ENCODE data around the gene PLA2G7. TPM values are rescaled to one million over a fixed set of nuclear protein-coding genes. Genes with fewer than 3 reads are reported as not detected.

Gene PLA2G7
- total and polyA plus RNA-seq, 8 donors: 0.88 to 32.1 (median 1.2) TPM

GRCh38 chr6:46667377-46667776 lies 67.8 kb downstream of the PLA2G7 start:
- H3K4me3 ChIP-seq: no peak overlapping the region
- H3K27ac ChIP-seq: no peak overlapping the region
- intact Hi-C loops (cut with DNase I): no loop called here
- ATAC-seq: no peak
- TF ChIP-seq, protein P1, sequence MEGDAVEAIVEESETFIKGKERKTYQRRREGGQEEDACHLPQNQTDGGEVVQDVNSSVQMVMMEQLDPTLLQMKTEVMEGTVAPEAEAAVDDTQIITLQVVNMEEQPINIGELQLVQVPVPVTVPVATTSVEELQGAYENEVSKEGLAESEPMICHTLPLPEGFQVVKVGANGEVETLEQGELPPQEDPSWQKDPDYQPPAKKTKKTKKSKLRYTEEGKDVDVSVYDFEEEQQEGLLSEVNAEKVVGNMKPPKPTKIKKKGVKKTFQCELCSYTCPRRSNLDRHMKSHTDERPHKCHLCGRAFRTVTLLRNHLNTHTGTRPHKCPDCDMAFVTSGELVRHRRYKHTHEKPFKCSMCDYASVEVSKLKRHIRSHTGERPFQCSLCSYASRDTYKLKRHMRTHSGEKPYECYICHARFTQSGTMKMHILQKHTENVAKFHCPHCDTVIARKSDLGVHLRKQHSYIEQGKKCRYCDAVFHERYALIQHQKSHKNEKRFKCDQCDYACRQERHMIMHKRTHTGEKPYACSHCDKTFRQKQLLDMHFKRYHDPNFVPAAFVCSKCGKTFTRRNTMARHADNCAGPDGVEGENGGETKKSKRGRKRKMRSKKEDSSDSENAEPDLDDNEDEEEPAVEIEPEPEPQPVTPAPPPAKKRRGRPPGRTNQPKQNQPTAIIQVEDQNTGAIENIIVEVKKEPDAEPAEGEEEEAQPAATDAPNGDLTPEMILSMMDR (IDR thresholded peaks at IDR 0.05): no peak
- no peaks in the 10 kb centered on the region for H3K27me3 ChIP-seq
- DNase-seq: no peak
- no peaks in the 10 kb centered on the region for H3K9me3 ChIP-seq
- H3K4me1 ChIP-seq: no peaks in the 10 kb centered on the region
- H3K36me3 ChIP-seq: peaks cover 0 to 10% of the 10 kb centered on the region in 2 donors

- Histone ChIP-seq H3K9me3 (no peaks in the 10 kb centered on the region), H3K27ac (no peak overlapping the region), H3K27me3 (no peaks in the 10 kb centered on the region), H3K4me3 (no peak overlapping the region), H3K4me1 (no peaks in the 10 kb centered on the region), H3K36me3 (no peaks in the 10 kb centered on the region)
- TF ChIP-seq, protein P1 (IDR thresholded peaks at IDR 0.05): no peak
- DNase-seq (no peak), ATAC-seq (no peak)
- intact Hi-C loops (cut with DNase I): no loop called here
These were observed 73.7 kb downstream of the PLA2G7 start for GRCh38 chr6:46661483-46661882.

DNA sequence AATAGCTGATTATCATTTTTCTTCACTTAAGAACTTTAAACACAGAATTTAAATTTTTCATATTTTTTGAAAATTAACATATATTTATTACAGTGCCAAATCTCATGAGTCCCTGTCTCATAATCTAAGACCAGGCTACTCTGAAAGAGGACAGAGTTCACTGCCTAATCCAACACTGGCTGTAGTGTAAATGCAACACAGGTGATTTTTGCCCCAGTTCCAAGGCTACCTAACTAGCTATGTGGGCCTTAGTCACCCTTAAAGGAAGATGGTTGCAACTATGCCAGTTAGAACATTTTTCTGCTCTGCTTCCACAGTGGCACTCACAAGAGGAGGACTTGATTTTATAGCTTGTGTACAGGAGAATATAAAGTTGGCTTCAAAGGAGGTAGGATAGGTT lies 77.5 kb downstream of the PLA2G7 start:
- TF ChIP-seq, protein P1 (IDR thresholded peaks at IDR 0.05): no peak

DNA sequence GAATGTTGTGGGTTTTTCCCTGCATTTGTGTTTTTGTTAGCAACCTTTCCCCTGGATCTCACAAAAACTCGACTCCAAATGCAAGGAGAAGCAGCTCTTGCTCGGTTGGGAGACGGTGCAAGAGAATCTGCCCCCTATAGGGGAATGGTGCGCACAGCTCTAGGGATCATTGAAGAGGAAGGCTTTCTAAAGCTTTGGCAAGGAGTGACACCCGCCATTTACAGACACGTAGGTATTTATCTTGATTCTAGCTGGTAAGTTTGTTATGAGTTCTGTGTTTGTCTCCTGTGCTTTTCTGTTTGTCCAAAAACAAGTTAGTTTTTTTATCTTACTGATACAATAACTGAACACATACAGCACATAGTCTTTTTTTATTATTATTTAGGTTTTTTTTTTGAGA lies 79.4 kb downstream of the PLA2G7 start:
- intact Hi-C loops (cut with DNase I): no loop called here
- ATAC-seq (no peak), DNase-seq (no peak)
- Histone ChIP-seq H3K27ac (no peak overlapping the region), H3K9me3 (no peaks in the 10 kb centered on the region), H3K36me3 (no peaks in the 10 kb centered on the region), H3K27me3 (peaks cover 0 to 37% of the 10 kb centered on the region in 2 donors), H3K4me3 (no peak overlapping the region), H3K4me1 (peaks cover 0 to 16% of the 10 kb centered on the region in 2 donors)
- TF ChIP-seq, protein P1 (IDR thresholded peaks at IDR 0.05): no peak

More for the DNA sequence above, 77.5 kb downstream of the PLA2G7 start:
- ATAC-seq: no peak
- no peak overlapping the region for H3K4me3 ChIP-seq
- peaks cover 0 to 19% of the 10 kb centered on the region in 2 donors for H3K27me3 ChIP-seq
- H3K9me3 ChIP-seq: no peaks in the 10 kb centered on the region
- H3K4me1 ChIP-seq: peaks cover 0 to 12% of the 10 kb centered on the region in 2 donors
- no peak for DNase-seq
- no peak overlapping the region for H3K27ac ChIP-seq
- H3K36me3 ChIP-seq: no peaks in the 10 kb centered on the region
- intact Hi-C loops (cut with DNase I): no loop called here

Other genes starting within 250 kb of the PLA2G7 start
- 10 to 100 TPM; 28.1 to 35.8 TPM for gene RCAN2, start 243.9 kb downstream of the PLA2G7 start, total RNA-seq
- 1 to 10 TPM; 2.5 to 3.3 (median 3.1) TPM for gene RCAN2, start 243.9 kb downstream of the PLA2G7 start, polyA plus RNA-seq (ENCODE audit: insufficient read length in 6 of 6)
- gene CYP39A1, start 82.6 kb downstream of the PLA2G7 start, total RNA-seq: 10 to 100 TPM in 1 of 2 donors, 1 to 10 TPM in 1; 4.5 to 11.8 TPM
- gene CYP39A1, start 82.6 kb downstream of the PLA2G7 start, polyA plus RNA-seq (ENCODE audit: insufficient read length in 6 of 6): 10 to 100 TPM in 3 of 6 donors, 1 to 10 TPM in 3; 8.2 to 11.9 (median 9.8) TPM
- gene SLC25A27, start 82.4 kb downstream of the PLA2G7 start, total RNA-seq: 10 to 100 TPM in 1 of 2 donors, 1 to 10 TPM in 1; 8.1 to 12.4 TPM
- gene SLC25A27, start 82.4 kb downstream of the PLA2G7 start, polyA plus RNA-seq (ENCODE audit: insufficient read length in 6 of 6): 100 to 1,000 TPM in 4 of 6 donors, 10 to 100 TPM in 2; 88.1 to 140 (median 112) TPM
- gene TDRD6, start 47.5 kb downstream of the PLA2G7 start, total RNA-seq: under 1 TPM; 0.34 to 0.38 TPM
- 1 to 10 TPM; 1.1 to 2.2 (median 1.7) TPM for gene TDRD6, start 47.5 kb downstream of the PLA2G7 start, polyA plus RNA-seq (ENCODE audit: insufficient read length in 6 of 6)
- 1 to 10 TPM in 1 of 2 donors, not detected in 1; 2.4 TPM for gene ANKRD66, start 11.6 kb upstream of the PLA2G7 start, total RNA-seq
- gene ANKRD66, start 11.6 kb upstream of the PLA2G7 start, polyA plus RNA-seq (ENCODE audit: insufficient read length in 6 of 6): 1 to 10 TPM in 4 of 6 donors, under 1 TPM in 2; 0.36 to 2.9 (median 2.5) TPM
- not detected for gene MEP1A, start 58.0 kb upstream of the PLA2G7 start, total RNA-seq
- under 1 TPM in 1 of 6 donors, not detected in 5; 0.06 TPM for gene MEP1A, start 58.0 kb upstream of the PLA2G7 start, polyA plus RNA-seq (ENCODE audit: insufficient read length in 6 of 6)
- 100 to 1,000 TPM; 219 to 357 TPM for gene ADGRF5, start 186.6 kb upstream of the PLA2G7 start, total RNA-seq
- gene ADGRF5, start 186.6 kb upstream of the PLA2G7 start, polyA plus RNA-seq (ENCODE audit: insufficient read length in 6 of 6): 100 to 1,000 TPM; 116 to 173 (median 133) TPM

Measured in left lung (tissue), 10 donors.